VCaP (cell line): Measurements from ENCODE around the gene IFT20.

Source experiments
- H3K27ac ChIP-seq: fragments of 450-650 bp; 2 replicates; pipeline ENCODE4 v1.5.1; 2017
- TF ChIP-seq, protein P1 (sequence below): fragments of 450-650 bp; conservative IDR thresholded peaks from 2 replicates; pipeline ENCODE4 v1.5.1; 2017; ENCODE audit warnings: mild to moderate bottlenecking, moderate library complexity

The IFT20 gene

DNA sequence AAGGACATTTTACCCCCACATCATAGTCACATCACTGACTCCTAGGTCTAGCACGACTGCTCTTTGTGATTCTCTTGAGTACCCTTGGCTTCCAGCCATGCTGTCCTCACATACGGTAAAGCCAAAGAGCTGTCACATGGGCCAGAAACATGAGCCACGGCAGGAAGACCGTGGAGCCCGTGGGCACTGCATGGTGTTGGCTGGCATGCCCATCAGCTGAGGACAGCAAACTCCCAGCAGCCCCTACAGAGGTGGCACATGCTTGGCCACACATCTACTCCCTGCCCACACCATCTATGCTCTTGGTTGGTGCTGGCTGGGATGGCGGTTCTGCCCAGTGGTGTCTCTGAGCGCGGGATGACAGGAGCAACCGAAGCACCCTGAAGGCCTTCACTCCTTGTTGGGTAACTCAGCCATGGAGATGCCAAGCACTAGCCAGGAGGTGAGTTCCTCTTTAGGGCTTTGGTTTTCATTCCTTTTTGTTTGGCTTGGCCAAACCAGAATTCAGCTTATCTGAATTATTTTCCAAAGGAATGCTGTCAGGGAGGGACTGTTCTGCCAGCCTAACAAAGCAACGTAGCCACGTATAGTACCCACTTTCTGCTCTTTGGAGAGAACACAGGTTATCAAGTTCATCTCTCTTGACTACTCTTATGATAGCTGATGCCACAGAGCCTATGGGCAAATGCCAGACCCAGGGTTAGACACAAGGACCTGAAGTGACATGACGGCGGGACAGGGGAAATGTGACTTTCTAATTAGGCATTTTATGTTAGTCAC lies 10.3 kb upstream of the IFT20 start:
- TF ChIP-seq, protein P1, sequence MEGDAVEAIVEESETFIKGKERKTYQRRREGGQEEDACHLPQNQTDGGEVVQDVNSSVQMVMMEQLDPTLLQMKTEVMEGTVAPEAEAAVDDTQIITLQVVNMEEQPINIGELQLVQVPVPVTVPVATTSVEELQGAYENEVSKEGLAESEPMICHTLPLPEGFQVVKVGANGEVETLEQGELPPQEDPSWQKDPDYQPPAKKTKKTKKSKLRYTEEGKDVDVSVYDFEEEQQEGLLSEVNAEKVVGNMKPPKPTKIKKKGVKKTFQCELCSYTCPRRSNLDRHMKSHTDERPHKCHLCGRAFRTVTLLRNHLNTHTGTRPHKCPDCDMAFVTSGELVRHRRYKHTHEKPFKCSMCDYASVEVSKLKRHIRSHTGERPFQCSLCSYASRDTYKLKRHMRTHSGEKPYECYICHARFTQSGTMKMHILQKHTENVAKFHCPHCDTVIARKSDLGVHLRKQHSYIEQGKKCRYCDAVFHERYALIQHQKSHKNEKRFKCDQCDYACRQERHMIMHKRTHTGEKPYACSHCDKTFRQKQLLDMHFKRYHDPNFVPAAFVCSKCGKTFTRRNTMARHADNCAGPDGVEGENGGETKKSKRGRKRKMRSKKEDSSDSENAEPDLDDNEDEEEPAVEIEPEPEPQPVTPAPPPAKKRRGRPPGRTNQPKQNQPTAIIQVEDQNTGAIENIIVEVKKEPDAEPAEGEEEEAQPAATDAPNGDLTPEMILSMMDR, result no peak
- H3K27ac ChIP-seq, result peak overlapping the region; percentile 77

DNA sequence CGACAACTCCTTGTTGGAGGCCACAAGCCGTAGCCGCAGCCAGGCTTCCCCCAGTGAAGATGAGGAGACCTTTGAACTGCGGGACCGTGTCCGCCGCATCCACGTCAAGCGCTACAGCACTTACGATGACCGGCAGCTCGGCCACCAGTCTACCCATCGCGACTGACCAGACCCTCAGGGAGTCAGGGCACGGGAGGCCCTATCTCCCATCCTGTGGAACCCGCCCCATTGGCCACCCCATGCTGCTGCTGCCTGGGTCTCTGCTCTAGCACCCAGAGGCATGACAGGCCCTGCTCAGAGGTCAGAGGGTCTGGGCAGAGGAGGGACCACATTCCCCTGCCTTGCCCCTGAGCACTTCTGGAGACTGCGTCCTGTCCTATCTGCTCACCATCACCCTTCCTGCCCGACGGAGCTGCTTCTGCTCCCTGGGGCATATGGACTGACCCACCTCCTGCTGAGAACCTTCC lies 9.2 kb upstream of the IFT20 start:
- H3K27ac ChIP-seq, result peak overlapping the region; percentile 77
- TF ChIP-seq, protein P1, result no peak

DNA sequence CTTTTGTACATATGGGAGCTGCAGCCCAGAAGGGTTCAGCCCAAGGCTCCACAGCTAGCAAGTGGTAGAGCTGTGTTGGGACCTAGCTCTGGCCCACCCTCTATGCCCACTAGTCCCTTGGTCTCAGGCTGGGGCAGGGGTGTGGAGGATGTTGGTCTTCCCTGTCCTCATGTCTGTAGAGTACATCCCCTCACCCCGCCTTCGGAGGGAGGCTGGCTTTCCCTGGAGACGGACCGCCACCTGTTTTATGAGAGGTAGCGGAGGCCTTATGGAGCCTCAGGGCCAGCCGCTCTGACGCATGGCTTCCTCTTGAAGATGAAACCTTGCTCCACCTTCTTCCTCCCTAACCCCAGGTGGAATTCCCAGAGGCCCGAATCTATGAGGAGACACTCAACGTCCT lies 8.7 kb upstream of the IFT20 start:
- no peak overlapping the region for H3K27ac ChIP-seq
- TF ChIP-seq, protein P1, result no peak

DNA sequence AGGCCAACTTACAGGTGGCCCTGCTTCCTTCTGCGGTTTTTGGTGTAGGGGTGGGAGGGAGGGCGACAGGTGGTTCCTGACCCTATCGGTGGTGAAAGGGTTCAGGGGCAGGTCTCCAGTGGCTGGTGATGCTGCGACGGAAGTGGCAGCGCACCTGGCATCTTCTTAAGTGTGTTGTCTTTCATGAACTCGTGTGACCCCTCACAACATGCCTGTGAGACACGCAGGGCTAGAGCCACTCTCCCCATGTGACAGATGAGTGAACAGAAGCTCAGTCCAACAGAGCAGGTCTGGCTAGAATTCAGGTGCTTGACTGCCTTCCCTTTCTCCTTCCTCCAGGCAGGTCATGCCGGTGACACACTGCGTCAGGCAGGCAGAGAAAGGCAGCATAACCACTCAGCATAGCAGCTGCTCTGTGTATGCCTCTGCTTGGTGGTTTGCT lies 8.2 kb upstream of the IFT20 start:
- TF ChIP-seq, protein P1, result no peak
- no peak overlapping the region for H3K27ac ChIP-seq

DNA sequence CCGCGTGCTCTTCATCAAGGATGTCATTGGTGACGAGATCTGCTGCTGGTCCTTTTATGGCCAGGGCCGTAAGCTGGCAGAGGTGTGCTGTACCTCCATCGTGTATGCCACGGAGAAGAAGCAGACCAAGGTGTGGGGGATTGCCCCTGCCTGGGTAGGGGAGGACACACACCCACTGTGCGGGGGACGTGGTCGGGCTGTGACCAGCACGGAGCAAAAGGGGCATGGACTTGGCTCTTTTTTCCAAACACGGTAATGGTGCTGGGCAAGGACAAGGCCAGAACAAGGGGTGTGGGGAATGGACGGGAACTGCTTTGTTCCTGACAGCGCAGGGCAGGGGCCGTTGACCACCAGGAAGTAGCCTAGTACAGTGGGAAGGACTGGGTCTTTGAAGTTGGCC lies 7.0 kb upstream of the IFT20 start:
- H3K27ac ChIP-seq, result no peak overlapping the region

DNA sequence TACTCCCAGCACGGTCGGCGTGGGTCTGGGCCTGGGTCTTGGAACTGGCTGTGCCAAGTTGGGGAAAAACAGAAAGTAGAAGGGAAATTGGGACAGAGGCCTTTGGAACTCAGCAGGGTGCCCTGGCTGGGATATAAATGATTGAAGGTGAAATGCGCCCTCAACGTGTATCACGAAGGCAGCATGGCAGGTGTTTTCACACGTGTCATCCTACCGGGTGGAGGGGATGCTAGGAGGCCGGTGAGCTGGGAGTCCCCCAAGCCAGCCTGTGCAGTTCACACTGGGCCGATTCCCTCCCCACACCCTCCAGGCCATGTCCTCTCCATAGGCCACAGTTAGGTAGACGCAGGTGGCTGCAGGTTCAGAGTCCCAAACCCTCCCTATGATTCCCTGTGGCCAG lies 6.2 kb upstream of the IFT20 start:
- no peak overlapping the region for H3K27ac ChIP-seq
- TF ChIP-seq, protein P1, result no peak

More for the DNA sequence above, 7.0 kb upstream of the IFT20 start:
- TF ChIP-seq, protein P1, result no peak

DNA sequence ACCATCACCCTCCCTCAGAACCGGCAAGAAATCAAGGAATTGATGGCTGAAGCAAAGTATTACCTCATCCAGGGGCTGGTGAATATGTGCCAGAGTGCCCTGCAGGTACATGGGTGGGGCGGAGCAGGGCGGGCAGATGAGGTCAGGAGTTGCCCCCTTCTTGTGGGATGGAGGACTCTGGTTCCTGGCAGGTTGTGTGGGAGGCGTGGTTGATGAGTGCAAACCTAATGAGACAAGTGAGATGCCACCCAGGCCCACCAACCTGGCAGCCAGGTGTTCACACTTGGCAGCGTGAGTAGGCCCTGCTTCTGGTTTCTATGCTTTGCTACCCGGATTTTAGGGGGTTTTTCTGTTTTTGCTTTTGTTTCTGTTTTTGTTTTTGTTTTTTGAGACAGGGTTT lies 5.1 kb upstream of the IFT20 start:
- TF ChIP-seq, protein P1, result no peak
- H3K27ac ChIP-seq, result no peak overlapping the region
